K562 (cell line): ENCODE measurements around the gene UROS. TPM values are rescaled to one million over a fixed set of nuclear protein-coding genes. Genes with fewer than 3 reads are reported as not detected.

ENCODE experiments used
- ATAC-seq: fragments of 200-7000 bp; cut with Tn5 transposase; 3 replicates; pipeline ENCODE4 v1.9.1; 2020; ENCODE audit warnings: moderate library complexity
- BruUV-seq: library from RNA; stranded (reverse); fragments of 400-500 nt; replicated peaks from 2 replicates; lab custom pipeline; 2021; lab: Mats Ljungman, UMichigan
- CTCF ChIA-PET: fragments of 300-600 bp; formaldehyde crosslinking; extraction: SDS; loops from one replicate; lab custom pipeline; 2021; ENCODE audit warnings: low intra/inter-chr PET ratio; lab: Yijun Ruan, JAX
- POLR2A ChIA-PET: fragments of 300-600, 350-650 bp; sonication (Branson Sonifier 250); formaldehyde crosslinking; extraction: SDS; loops from one replicate; lab custom pipeline; 2021; ENCODE audit warnings: antibody characterized with exemption, inconsistent platforms; lab: Yijun Ruan, JAX
- DNase-seq, 4 experiments: peaks; one replicate each; pipeline versions ENCODE4 v3.0.0 to v3.0.0-alpha.2; 2011 to 2018; ENCODE audit warnings: low spot score in 3 of 4, mixed read lengths in 3 of 4; ENCODE audit errors: extremely low read depth in 1 of 4
- FAIRE-seq: peaks from 2 replicates; lab custom pipeline; 2011; peaks lifted over from hg19 to GRCh38; lab: Jason Lieb, UNC
- H2AFZ ChIP-seq: 2 replicates; pipeline ENCODE4 v1.6.0; 2011; ENCODE audit warnings: low read depth, low read length, control low read depth, inconsistent platforms
- H3K27ac ChIP-seq: fragments of 200-600 bp; 3 replicates; pipeline ENCODE4 v1.8.0; 2011; ENCODE audit warnings: low read depth, mild to moderate bottlenecking, control low read depth, inconsistent platforms, low read length, moderate library complexity, mixed read lengths; ENCODE audit errors: extremely low read depth
- H3K27me3 ChIP-seq, 2 experiments: fragments of 300-600 bp in 1 of 2; 2 replicates in 1 of 2; 3 replicates in 1 of 2; pipeline versions ENCODE4 v1.6.0 to v1.8.0; 2011; ENCODE audit warnings: inconsistent platforms in 2 of 2, low read length in 2 of 2, mild to moderate bottlenecking in 1 of 2, mixed read lengths in 1 of 2, moderate library complexity in 1 of 2; ENCODE audit not compliant: control insufficient read depth in 2 of 2, insufficient read depth in 2 of 2
- H3K36me3 ChIP-seq: fragments of 300-600 bp; 3 replicates; pipeline ENCODE4 v1.8.0; 2011; ENCODE audit warnings: mild to moderate bottlenecking, low read length, inconsistent platforms; ENCODE audit not compliant: control insufficient read depth, insufficient read depth
- H3K4me1 ChIP-seq, 2 experiments: fragments of 200-600 bp in 1 of 2; replicated peaks in 1 of 2; 2 replicates in 1 of 2; 3 replicates in 1 of 2; pipeline versions ENCODE4 v1.5.1 to v1.8.0; 2011; ENCODE audit warnings: inconsistent platforms in 2 of 2, low read length in 2 of 2, mild to moderate bottlenecking in 1 of 2, mixed read lengths in 1 of 2, moderate library complexity in 1 of 2; ENCODE audit not compliant: control insufficient read depth in 2 of 2, insufficient read depth in 2 of 2
- H3K4me2 ChIP-seq: 2 replicates; pipeline ENCODE4 v1.6.1; 2011; ENCODE audit warnings: low read length, control low read depth, inconsistent platforms, mixed read lengths; ENCODE audit not compliant: insufficient read depth
- H3K4me3 ChIP-seq: fragments of 200-600 bp; sonication (generic), shearing (Covaris generic); 2 replicates; pipeline ENCODE4 v1.5.1; 2016; ENCODE audit warnings: control low read depth, inconsistent platforms
- H3K79me2 ChIP-seq: fragments of 200-600 bp; 3 replicates; pipeline ENCODE4 v1.8.0; 2011; ENCODE audit warnings: low read length, inconsistent platforms; ENCODE audit not compliant: control insufficient read depth, insufficient read depth
- H3K9ac ChIP-seq, 2 experiments: 2 replicates each; pipeline versions ENCODE4 v1.6.0 to v1.6.1; 2011; ENCODE audit warnings: low read depth in 2 of 2, low read length in 2 of 2, control low read depth in 1 of 2, inconsistent platforms in 1 of 2, mild to moderate bottlenecking in 1 of 2, mixed read lengths in 1 of 2; ENCODE audit not compliant: insufficient read depth in 1 of 2
- H3K9me1 ChIP-seq: one replicate; pipeline ENCODE4 v1.6.0; 2011; ENCODE audit warnings: inconsistent platforms, mild to moderate bottlenecking, low read length, moderate library complexity; ENCODE audit not compliant: control insufficient read depth, insufficient read depth
- H3K9me3 ChIP-seq: replicated peaks from 2 replicates; pipeline ENCODE4 v1.5.1; 2011; ENCODE audit warnings: low read depth, low read length, inconsistent platforms; ENCODE audit not compliant: control insufficient read depth, insufficient read depth
- H4K20me1 ChIP-seq: replicated peaks from 2 replicates; pipeline ENCODE4 v1.6.1; 2011; ENCODE audit warnings: low read length, inconsistent platforms, mixed read lengths; ENCODE audit not compliant: control insufficient read depth, insufficient read depth
- DDX20 ChIP-seq: fragments of 450-650 bp; IDR thresholded peaks from 2 replicates; pipeline ENCODE4 v1.6.1; 2016; ENCODE audit warnings: missing genetic modification characterization, low read depth, mild to moderate bottlenecking, missing compliant biosample characterization, moderate library complexity
- ESRRA ChIP-seq: fragments of 450-650 bp; IDR thresholded peaks from 2 replicates; pipeline ENCODE4 v1.6.1; 2014; ENCODE audit warnings: low read depth, mild to moderate bottlenecking, moderate library complexity, borderline replicate concordance
- HLTF ChIP-seq: fragments of 450-650 bp; IDR thresholded peaks from 2 replicates; pipeline ENCODE4 v1.6.1; 2016
- KDM5B ChIP-seq: fragments of 200-600 bp; sonication (generic); IDR thresholded peaks from 2 replicates; pipeline ENCODE4 v1.6.1; 2012; ENCODE audit warnings: low read depth, mild to moderate bottlenecking, moderate library complexity, low read length, control low read depth, inconsistent platforms; ENCODE audit not compliant: insufficient replicate concordance
- SREBF2 ChIP-seq: sonication (generic); formaldehyde crosslinking; IDR thresholded peaks from 2 replicates; pipeline ENCODE4 v1.4.0; 2020; ENCODE audit warnings: mild to moderate bottlenecking, missing genetic modification reagents
- SRSF9 ChIP-seq: fragments of 200-400 bp; formaldehyde crosslinking; IDR thresholded peaks from 2 replicates; pipeline ENCODE4 v1.6.1; 2017; ENCODE audit warnings: low read depth, low read length, borderline replicate concordance
- TEAD2 ChIP-seq: fragments of 450-650 bp; IDR thresholded peaks from 2 replicates; pipeline ENCODE4 v1.6.1; 2016; ENCODE audit warnings: missing genetic modification characterization, control low read depth, missing compliant biosample characterization
- XRCC3 ChIP-seq: fragments of 450-650 bp; IDR thresholded peaks from 2 replicates; pipeline ENCODE4 v1.6.1; 2017; ENCODE audit warnings: mild to moderate bottlenecking, moderate library complexity
- ZBTB8A ChIP-seq: fragments of 450-650 bp; IDR thresholded peaks from 2 replicates; pipeline ENCODE4 v1.6.1; 2018; ENCODE audit warnings: mild to moderate bottlenecking, moderate library complexity; ENCODE audit not compliant: partially characterized antibody
- ZKSCAN1 ChIP-seq: fragments of 150-350 bp; IDR thresholded peaks from 2 replicates; pipeline ENCODE4 v1.6.1; 2016; ENCODE audit warnings: low read depth, low read length
- ZNF133 ChIP-seq: fragments of 250-450 bp; sonication (Bioruptor Pico); IDR thresholded peaks from 2 replicates; pipeline ENCODE4 v1.4.0; 2020; ENCODE audit warnings: mild to moderate bottlenecking
- ZNF175 ChIP-seq: fragments of 200-800 bp; sonication (Bioruptor generic); IDR thresholded peaks from 2 replicates; pipeline ENCODE4 v1.6.1; 2016; ENCODE audit warnings: low read depth, mild to moderate bottlenecking, missing genetic modification characterization, missing compliant biosample characterization
- ZNF324 ChIP-seq: fragments of 250-450 bp; sonication (Bioruptor Pico); IDR thresholded peaks from 2 replicates; pipeline ENCODE4 v1.4.0; 2020; ENCODE audit warnings: mild to moderate bottlenecking
- WGBS: fragments of 100-300 bp; shearing (Covaris generic); methylation state at CpG from one replicate; pipeline ENCODE4 v1.1.6; 2016; ENCODE audit warnings: low coverage, mixed read lengths; ENCODE audit not compliant: insufficient coverage; ENCODE audit errors: missing lambda C conversion rate; 5-methylcytosine and 5-hydroxymethylcytosine counted together
- in situ Hi-C: fragments of 300-500 bp; cut with MboI; formaldehyde crosslinking; loops from 4 replicates; pipeline ENCODE4 v1.15.0; 2018; ENCODE audit warnings: inconsistent platforms, mixed read lengths
- intact Hi-C: fragments of 100-400 bp; cut with micrococcal nuclease; formaldehyde crosslinking; loops from 2 replicates; pipeline ENCODE4 v1.14.2; 2022
- polyA plus RNA-seq, 8 experiments: library from polyadenylated mRNA; depleted of rRNA in 4 of 8; stranded (reverse) in 5 of 8; unstranded in 3 of 8; fragments of >200 nt; fragmentation: Nextera tagmentation in 2 of 8; fragmentation: Illumina TruSeq in 1 of 8; extraction: Ambion mirVana in 2 of 8; extraction: Trizol in 1 of 8; gene quantifications; 2 replicates each; pipeline versions ENCODE4 v1.2.1 to v1.2.3, GENCODE V29; 2011 to 2014; ENCODE audit warnings: inconsistent platforms in 1 of 8, missing spikeins in 1 of 8
- total RNA-seq, 7 experiments: library from RNA; depleted of rRNA in 6 of 7; stranded (reverse); fragments of >200 nt in 6 of 7; fragmentation: Illumina TruSeq in 2 of 7; extraction: Trizol in 2 of 7; gene quantifications; 2 replicates each; pipeline versions ENCODE4 v1.2.1 to v1.2.3, GENCODE V29; 2011 to 2021; ENCODE audit warnings: low replicate concordance in 1 of 7
- TF ChIP-seq, protein P1 (sequence below), 3 experiments: IDR thresholded peaks in 2 of 3; conservative IDR thresholded peaks in 1 of 3; 2 replicates each; pipeline ENCODE4 v1.5.1; 2011 to 2012; ENCODE audit warnings: low read length in 3 of 3, mild to moderate bottlenecking in 3 of 3, control low read depth in 2 of 3, improper control_type of control experiment in 1 of 3, inconsistent platforms in 1 of 3, low read depth in 1 of 3, mixed read lengths in 1 of 3, moderate library complexity in 1 of 3; ENCODE audit not compliant: insufficient read depth in 2 of 3
- TF ChIP-seq, protein P2 (sequence below): IDR thresholded peaks from 2 replicates; pipeline ENCODE4 v1.6.1; 2014; ENCODE audit warnings: antibody characterized with exemption
- TF ChIP-seq, protein P3 (sequence below): fragments of 250-450 bp; sonication (Bioruptor Pico); IDR thresholded peaks from 2 replicates; pipeline ENCODE4 v1.4.0; 2020; ENCODE audit warnings: mild to moderate bottlenecking, moderate library complexity
- TF ChIP-seq, protein P4 (sequence below): sonication (generic); formaldehyde crosslinking; IDR thresholded peaks from 2 replicates; pipeline ENCODE4 v1.5.0; 2020; ENCODE audit warnings: missing genetic modification reagents

Gene UROS
- total and polyA plus RNA-seq, 9 of the 15 experiments (the other 6 are each of a cell fraction or from before 2014, with no cell fraction given), result 6.4 to 39.1 (median 32.3) TPM

DNA sequence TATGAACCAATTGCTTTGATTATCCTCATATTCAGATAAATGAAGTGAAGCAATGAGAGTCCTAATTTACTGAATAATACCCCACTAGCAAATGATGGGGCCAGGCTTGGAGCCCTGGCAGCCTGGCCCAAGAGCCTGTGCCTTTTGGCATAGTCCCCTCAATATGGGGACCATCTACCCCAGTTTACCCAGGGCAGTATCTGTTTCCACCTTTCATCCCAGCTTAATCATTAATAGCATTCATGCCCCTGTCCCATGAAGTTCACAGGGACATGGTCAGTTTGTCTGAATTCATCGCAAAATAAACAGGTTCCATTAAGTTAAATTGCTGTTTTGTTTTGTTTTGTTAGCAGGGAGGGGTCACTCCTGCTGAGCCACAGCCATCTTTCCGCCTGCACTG lies 25.8 kb upstream of the UROS start:
- ATAC-seq, result no peak
- intact Hi-C loops, result no loop called here

More for the DNA sequence above, 25.8 kb upstream of the UROS start:
- H3K27ac ChIP-seq, result no peak overlapping the region
- no peaks in the 10 kb centered on the region for H3K79me2 ChIP-seq
- DNase-seq (no peak), FAIRE-seq (no peak)
- WGBS, result 95% methylated on average over 2 of the region's 2 CpGs
- in situ Hi-C loops, result no loop called here
- H4K20me1 ChIP-seq, result no peaks in the 10 kb centered on the region
- H2AFZ ChIP-seq, result no peak overlapping the region
- no peak overlapping the region for H3K4me2 ChIP-seq
- ChIA-PET POLR2A (no interaction called here), CTCF (no interaction called here)
- H3K9me1 ChIP-seq, result no peaks in the 10 kb centered on the region
- no peaks in the 10 kb centered on the region for H3K9me3 ChIP-seq
- TF ChIP-seq XRCC3 (no peak), ZNF324 (CRISPR knock-in tag) (no peak), ZBTB8A (no peak), ZNF133 (no peak), SREBF2 (CRISPR knock-in tag) (no peak), ZNF175 (CRISPR knock-in tag) (no peak), DDX20 (tag) (no peak), ESRRA (no peak), SRSF9 (no peak), TEAD2 (tag) (no peak), KDM5B (no peak), HLTF (no peak), ZKSCAN1 (no peak)
- TF ChIP-seq, protein P1, sequence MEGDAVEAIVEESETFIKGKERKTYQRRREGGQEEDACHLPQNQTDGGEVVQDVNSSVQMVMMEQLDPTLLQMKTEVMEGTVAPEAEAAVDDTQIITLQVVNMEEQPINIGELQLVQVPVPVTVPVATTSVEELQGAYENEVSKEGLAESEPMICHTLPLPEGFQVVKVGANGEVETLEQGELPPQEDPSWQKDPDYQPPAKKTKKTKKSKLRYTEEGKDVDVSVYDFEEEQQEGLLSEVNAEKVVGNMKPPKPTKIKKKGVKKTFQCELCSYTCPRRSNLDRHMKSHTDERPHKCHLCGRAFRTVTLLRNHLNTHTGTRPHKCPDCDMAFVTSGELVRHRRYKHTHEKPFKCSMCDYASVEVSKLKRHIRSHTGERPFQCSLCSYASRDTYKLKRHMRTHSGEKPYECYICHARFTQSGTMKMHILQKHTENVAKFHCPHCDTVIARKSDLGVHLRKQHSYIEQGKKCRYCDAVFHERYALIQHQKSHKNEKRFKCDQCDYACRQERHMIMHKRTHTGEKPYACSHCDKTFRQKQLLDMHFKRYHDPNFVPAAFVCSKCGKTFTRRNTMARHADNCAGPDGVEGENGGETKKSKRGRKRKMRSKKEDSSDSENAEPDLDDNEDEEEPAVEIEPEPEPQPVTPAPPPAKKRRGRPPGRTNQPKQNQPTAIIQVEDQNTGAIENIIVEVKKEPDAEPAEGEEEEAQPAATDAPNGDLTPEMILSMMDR (IDR thresholded peaks at IDR 0.05 in 2 of 3, conservative IDR thresholded peaks at IDR 0.05 in 1 of 3; ENCODE audit: insufficient read depth in 2 of 3, low read depth in 1 of 3, low read length in 3 of 3), result no peak
- TF ChIP-seq, protein P2, sequence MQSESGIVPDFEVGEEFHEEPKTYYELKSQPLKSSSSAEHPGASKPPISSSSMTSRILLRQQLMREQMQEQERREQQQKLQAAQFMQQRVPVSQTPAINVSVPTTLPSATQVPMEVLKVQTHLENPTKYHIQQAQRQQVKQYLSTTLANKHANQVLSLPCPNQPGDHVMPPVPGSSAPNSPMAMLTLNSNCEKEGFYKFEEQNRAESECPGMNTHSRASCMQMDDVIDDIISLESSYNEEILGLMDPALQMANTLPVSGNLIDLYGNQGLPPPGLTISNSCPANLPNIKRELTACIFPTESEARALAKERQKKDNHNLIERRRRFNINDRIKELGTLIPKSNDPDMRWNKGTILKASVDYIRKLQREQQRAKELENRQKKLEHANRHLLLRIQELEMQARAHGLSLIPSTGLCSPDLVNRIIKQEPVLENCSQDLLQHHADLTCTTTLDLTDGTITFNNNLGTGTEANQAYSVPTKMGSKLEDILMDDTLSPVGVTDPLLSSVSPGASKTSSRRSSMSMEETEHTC, result no peak
- TF ChIP-seq, protein P3, sequence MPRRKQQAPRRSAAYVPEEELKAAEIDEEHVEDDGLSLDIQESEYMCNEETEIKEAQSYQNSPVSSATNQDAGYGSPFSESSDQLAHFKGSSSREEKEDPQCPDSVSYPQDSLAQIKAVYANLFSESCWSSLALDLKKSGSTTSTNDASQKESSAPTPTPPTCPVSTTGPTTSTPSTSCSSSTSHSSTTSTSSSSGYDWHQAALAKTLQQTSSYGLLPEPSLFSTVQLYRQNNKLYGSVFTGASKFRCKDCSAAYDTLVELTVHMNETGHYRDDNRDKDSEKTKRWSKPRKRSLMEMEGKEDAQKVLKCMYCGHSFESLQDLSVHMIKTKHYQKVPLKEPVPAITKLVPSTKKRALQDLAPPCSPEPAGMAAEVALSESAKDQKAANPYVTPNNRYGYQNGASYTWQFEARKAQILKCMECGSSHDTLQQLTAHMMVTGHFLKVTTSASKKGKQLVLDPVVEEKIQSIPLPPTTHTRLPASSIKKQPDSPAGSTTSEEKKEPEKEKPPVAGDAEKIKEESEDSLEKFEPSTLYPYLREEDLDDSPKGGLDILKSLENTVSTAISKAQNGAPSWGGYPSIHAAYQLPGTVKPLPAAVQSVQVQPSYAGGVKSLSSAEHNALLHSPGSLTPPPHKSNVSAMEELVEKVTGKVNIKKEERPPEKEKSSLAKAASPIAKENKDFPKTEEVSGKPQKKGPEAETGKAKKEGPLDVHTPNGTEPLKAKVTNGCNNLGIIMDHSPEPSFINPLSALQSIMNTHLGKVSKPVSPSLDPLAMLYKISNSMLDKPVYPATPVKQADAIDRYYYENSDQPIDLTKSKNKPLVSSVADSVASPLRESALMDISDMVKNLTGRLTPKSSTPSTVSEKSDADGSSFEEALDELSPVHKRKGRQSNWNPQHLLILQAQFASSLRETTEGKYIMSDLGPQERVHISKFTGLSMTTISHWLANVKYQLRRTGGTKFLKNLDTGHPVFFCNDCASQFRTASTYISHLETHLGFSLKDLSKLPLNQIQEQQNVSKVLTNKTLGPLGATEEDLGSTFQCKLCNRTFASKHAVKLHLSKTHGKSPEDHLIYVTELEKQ (CRISPR knock-in tag), result no peak
- TF ChIP-seq, protein P4, sequence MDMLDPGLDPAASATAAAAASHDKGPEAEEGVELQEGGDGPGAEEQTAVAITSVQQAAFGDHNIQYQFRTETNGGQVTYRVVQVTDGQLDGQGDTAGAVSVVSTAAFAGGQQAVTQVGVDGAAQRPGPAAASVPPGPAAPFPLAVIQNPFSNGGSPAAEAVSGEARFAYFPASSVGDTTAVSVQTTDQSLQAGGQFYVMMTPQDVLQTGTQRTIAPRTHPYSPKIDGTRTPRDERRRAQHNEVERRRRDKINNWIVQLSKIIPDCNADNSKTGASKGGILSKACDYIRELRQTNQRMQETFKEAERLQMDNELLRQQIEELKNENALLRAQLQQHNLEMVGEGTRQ (CRISPR knock-in tag), result no peak
- no peak overlapping the region for H3K9ac ChIP-seq
- no peaks in the 10 kb centered on the region for H3K4me1 ChIP-seq
- no peaks in the 10 kb centered on the region for H3K27me3 ChIP-seq
- no peak overlapping the region for H3K4me3 ChIP-seq
- BruUV-seq, result no TSS peak
- H3K36me3 ChIP-seq, result peaks cover 49% of the 10 kb centered on the region; the same call in 2 of the 3 replicates
